C4-2B (cell line): ENCODE measurements around the gene PPP2R2C.

Experiments used
- ZFX ChIP-seq: fragments of 450-650 bp; IDR thresholded peaks from 2 replicates; pipeline ENCODE4 v1.6.1; 2017
- TF ChIP-seq, protein P1 (sequence below): fragments of 450-650 bp; conservative IDR thresholded peaks from 2 replicates; pipeline ENCODE4 v1.5.1; 2017; ENCODE audit warnings: mild to moderate bottlenecking

GRCh38 chr4:6420972-6421371 lies 51.4 kb downstream of the PPP2R2C start:
- TF ChIP-seq, protein P1, sequence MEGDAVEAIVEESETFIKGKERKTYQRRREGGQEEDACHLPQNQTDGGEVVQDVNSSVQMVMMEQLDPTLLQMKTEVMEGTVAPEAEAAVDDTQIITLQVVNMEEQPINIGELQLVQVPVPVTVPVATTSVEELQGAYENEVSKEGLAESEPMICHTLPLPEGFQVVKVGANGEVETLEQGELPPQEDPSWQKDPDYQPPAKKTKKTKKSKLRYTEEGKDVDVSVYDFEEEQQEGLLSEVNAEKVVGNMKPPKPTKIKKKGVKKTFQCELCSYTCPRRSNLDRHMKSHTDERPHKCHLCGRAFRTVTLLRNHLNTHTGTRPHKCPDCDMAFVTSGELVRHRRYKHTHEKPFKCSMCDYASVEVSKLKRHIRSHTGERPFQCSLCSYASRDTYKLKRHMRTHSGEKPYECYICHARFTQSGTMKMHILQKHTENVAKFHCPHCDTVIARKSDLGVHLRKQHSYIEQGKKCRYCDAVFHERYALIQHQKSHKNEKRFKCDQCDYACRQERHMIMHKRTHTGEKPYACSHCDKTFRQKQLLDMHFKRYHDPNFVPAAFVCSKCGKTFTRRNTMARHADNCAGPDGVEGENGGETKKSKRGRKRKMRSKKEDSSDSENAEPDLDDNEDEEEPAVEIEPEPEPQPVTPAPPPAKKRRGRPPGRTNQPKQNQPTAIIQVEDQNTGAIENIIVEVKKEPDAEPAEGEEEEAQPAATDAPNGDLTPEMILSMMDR, result no peak
- no peak for TF ChIP-seq ZFX
